ENCODE results near the gene SERINC4.

GRCh38 chr15:43769584-43770228 is 30.3 kb downstream of the SERINC4 start:
- TF ChIP-seq ZNF384 (IDR thresholded peaks at IDR 0.05) = no peak
- TF ChIP-seq FOXA1 (IDR thresholded peaks at IDR 0.05) = no peak
- TF ChIP-seq NFRKB (IDR thresholded peaks at IDR 0.05) = no peak
- no peak for TF ChIP-seq SP1 (IDR thresholded peaks at IDR 0.05)
- TF ChIP-seq CTBP1 (IDR thresholded peaks at IDR 0.05; ENCODE audit: borderline replicate concordance) = no peak
- TF ChIP-seq BHLHE40 (IDR thresholded peaks at IDR 0.05; ENCODE audit: borderline replicate concordance) = no peak
- no peak for TF ChIP-seq SUZ12 (IDR thresholded peaks at IDR 0.05)

All from HEK293T (cell line).